ENCODE results near the gene DGKK.

DGKK gene

GRCh38 chrX:50448565-50448964, 22.1 kb downstream of the DGKK start:
- Histone ChIP-seq H3K4me3 (no peak overlapping the region), H3K9me3 (no peaks in the 10 kb centered on the region), H3K27ac (no peak overlapping the region), H3K27me3 (no peaks in the 10 kb centered on the region), H3K36me3 (no peaks in the 10 kb centered on the region), H3K4me1 (no peaks in the 10 kb centered on the region)
- TF ChIP-seq CTCF (IDR thresholded peaks at IDR 0.05), result no peak
- DNase-seq, result no peak
- intact Hi-C loops (cut with DNase I; ENCODE audit: low total_unique reads), result no loop called here

GRCh38 chrX:50447535-50447934, 23.1 kb downstream of the DGKK start:
- no peak for TF ChIP-seq CTCF (IDR thresholded peaks at IDR 0.05)
- Histone ChIP-seq H3K9me3 (no peaks in the 10 kb centered on the region), H3K36me3 (no peaks in the 10 kb centered on the region), H3K4me1 (no peaks in the 10 kb centered on the region), H3K27me3 (no peaks in the 10 kb centered on the region), H3K4me3 (no peak overlapping the region), H3K27ac (no peak overlapping the region)
- no peak for DNase-seq
- intact Hi-C loops (cut with DNase I; ENCODE audit: low total_unique reads), result no loop called here

GRCh38 chrX:50442426-50443116, 28.1 kb downstream of the DGKK start:
- no peak for TF ChIP-seq CTCF (IDR thresholded peaks at IDR 0.05)
- no peak for DNase-seq
- Histone ChIP-seq H3K27me3 (no peaks in the 10 kb centered on the region), H3K4me1 (no peaks in the 10 kb centered on the region), H3K36me3 (no peaks in the 10 kb centered on the region), H3K27ac (no peak overlapping the region), H3K4me3 (no peak overlapping the region), H3K9me3 (no peaks in the 10 kb centered on the region)
- intact Hi-C loops (cut with DNase I; ENCODE audit: low total_unique reads), result no loop called here

GRCh38 chrX:50436797-50437196, 33.8 kb downstream of the DGKK start:
- Histone ChIP-seq H3K27me3 (no peaks in the 10 kb centered on the region), H3K27ac (no peak overlapping the region), H3K4me3 (no peak overlapping the region), H3K9me3 (no peaks in the 10 kb centered on the region), H3K36me3 (no peaks in the 10 kb centered on the region), H3K4me1 (no peaks in the 10 kb centered on the region)
- no peak for DNase-seq
- TF ChIP-seq CTCF (IDR thresholded peaks at IDR 0.05), result no peak
- intact Hi-C loops (cut with DNase I; ENCODE audit: low total_unique reads), result no loop called here

GRCh38 chrX:50432829-50433289, 37.8 kb downstream of the DGKK start:
- H3K4me1 ChIP-seq, result no peaks in the 10 kb centered on the region
- H3K36me3 ChIP-seq, result no peaks in the 10 kb centered on the region
- no peaks in the 10 kb centered on the region for H3K27me3 ChIP-seq
- no peak for TF ChIP-seq CTCF (IDR thresholded peaks at IDR 0.05)
- H3K4me3 ChIP-seq, result no peak overlapping the region
- intact Hi-C loops (cut with DNase I; ENCODE audit: low total_unique reads), result no loop called here
- DNase-seq, result no peak
- no peaks in the 10 kb centered on the region for H3K9me3 ChIP-seq
- H3K27ac ChIP-seq, result no peak overlapping the region

- Histone ChIP-seq H3K27me3 (no peaks in the 10 kb centered on the region), H3K36me3 (no peaks in the 10 kb centered on the region), H3K9me3 (no peaks in the 10 kb centered on the region), H3K4me3 (no peak overlapping the region), H3K27ac (no peak overlapping the region), H3K4me1 (no peaks in the 10 kb centered on the region)
- intact Hi-C loops (cut with DNase I; ENCODE audit: low total_unique reads), result no loop called here
- TF ChIP-seq CTCF (IDR thresholded peaks at IDR 0.05), result no peak
- no peak for DNase-seq
These were observed 39.0 kb downstream of the DGKK start for GRCh38 chrX:50431623-50432022.
